ENCODE results near the gene ATOX1. TPM values are rescaled to one million over a fixed set of nuclear protein-coding genes. Genes with fewer than 3 reads are reported as not detected.

Gene ATOX1
- total RNA-seq, 4 donors from 2014 or later = 43.7 to 108 (median 98.5) TPM

- WGBS, 2 donors = 39 to 51% methylated on average over 3 of the region's 3 CpGs
Measured at GRCh38 chr5:151694035-151694485, 64.4 kb downstream of the ATOX1 start.

More at GRCh38 chr5:151694035-151694485, 64.4 kb downstream of the ATOX1 start:
- peaks cover 0 to 65% (median 28%) of the 10 kb centered on the region in 4 donors for H3K4me1 ChIP-seq
- H3K27ac ChIP-seq = peak overlapping the region; percentile 66 to 96 (median 80)
- no peaks in the 10 kb centered on the region for H3K36me3 ChIP-seq
- no peak overlapping the region for H3K4me3 ChIP-seq
- no peaks in the 10 kb centered on the region for H3K9me3 ChIP-seq
- no peaks in the 10 kb centered on the region for H3K27me3 ChIP-seq
- TF ChIP-seq CTCF (IDR thresholded peaks at IDR 0.05) = no peak
- TF ChIP-seq EP300 (IDR thresholded peaks at IDR 0.05) = peak in 1 of 2 donors; percentile 60
- DNase-seq (ENCODE audit: low spot score in 2 of 2) = no peak

Small RNAs within 50 kb of the gene (small RNA-seq; reads per million reads assigned to genes)
- not detected for gene RN7SKP232

Other genes with a start within 250 kb of the ATOX1 start
- gene FAT2, start 167.3 kb downstream of the ATOX1 start, total RNA-seq = under 1 TPM in 3 of 4 donors, not detected in 1; under 0.01 TPM
- gene SPARC, start 71.7 kb downstream of the ATOX1 start, total RNA-seq = 1,000 to 10,000 TPM in 3 of 4 donors, 100 to 1,000 TPM in 1; 918 to 2,129 (median 1,501) TPM
- 10 to 100 TPM; 78.2 to 86.7 (median 84.3) TPM for gene G3BP1, start 13.3 kb upstream of the ATOX1 start, total RNA-seq
- not detected for gene GLRA1, start 166.2 kb upstream of the ATOX1 start, total RNA-seq